Keratinocyte (primary cell): ENCODE data around the gene CCDC9B. TPM values are rescaled to one million over a fixed set of nuclear protein-coding genes. Genes with fewer than 3 reads are reported as not detected.

Source experiments
- DNase-seq: peaks from one replicate; pipeline ENCODE4 v3.0.0-alpha.2; 2011; ENCODE audit warnings: low read depth, missing footprints, low spot score
- FAIRE-seq: peaks from 2 replicates; lab custom pipeline; 2011; peaks lifted over from hg19 to GRCh38; lab: Jason Lieb, UNC
- H2AFZ ChIP-seq: 2 replicates; pipeline ENCODE4 v1.6.0; 2012; ENCODE audit warnings: low read length, control low read depth, inconsistent platforms; ENCODE audit not compliant: control insufficient read depth
- H3K27ac ChIP-seq: 2 replicates; pipeline ENCODE4 v1.5.1; 2011; ENCODE audit warnings: low read length; ENCODE audit not compliant: control insufficient read depth, insufficient read depth
- H3K27me3 ChIP-seq: 3 replicates; pipeline ENCODE4 v1.6.0; 2011; ENCODE audit warnings: low read length; ENCODE audit not compliant: control insufficient read depth, insufficient read depth; ENCODE audit errors: extremely low read depth
- H3K36me3 ChIP-seq, 2 experiments: 2 replicates in 1 of 2; 3 replicates in 1 of 2; pipeline ENCODE4 v1.5.1; 2011; ENCODE audit warnings: low read length in 2 of 2, mild to moderate bottlenecking in 1 of 2; ENCODE audit not compliant: control insufficient read depth in 2 of 2, insufficient read depth in 2 of 2; ENCODE audit errors: extremely low read depth in 1 of 2
- H3K4me1 ChIP-seq: 3 replicates; pipeline ENCODE4 v1.5.1; 2011; ENCODE audit warnings: low read length; ENCODE audit not compliant: control insufficient read depth, insufficient read depth; ENCODE audit errors: extremely low read depth
- H3K4me2 ChIP-seq: 3 replicates; pipeline ENCODE4 v1.6.0; 2011; ENCODE audit warnings: low read depth, low read length; ENCODE audit not compliant: control insufficient read depth, insufficient read depth; ENCODE audit errors: extremely low read depth
- H3K4me3 ChIP-seq, 3 experiments: fragments of 200-600 bp in 1 of 3; sonication (generic) in 1 of 3; 2 replicates in 2 of 3; 3 replicates in 1 of 3; pipeline ENCODE4 v1.5.1; 2011 to 2016; ENCODE audit warnings: low read length in 3 of 3, mild to moderate bottlenecking in 3 of 3, control low read depth in 2 of 3, inconsistent platforms in 1 of 3, low read depth in 1 of 3, mixed read lengths in 1 of 3, mixed run types in 1 of 3, moderate library complexity in 1 of 3; ENCODE audit not compliant: control insufficient read depth in 2 of 3, insufficient read depth in 2 of 3; ENCODE audit errors: extremely low read depth in 1 of 3
- H3K79me2 ChIP-seq: 2 replicates; pipeline ENCODE4 v1.6.0; 2012; ENCODE audit warnings: low read length; ENCODE audit not compliant: control insufficient read depth, insufficient read depth
- H3K9ac ChIP-seq: 3 replicates; pipeline ENCODE4 v1.6.0; 2011; ENCODE audit warnings: low read length; ENCODE audit not compliant: control insufficient read depth, insufficient read depth; ENCODE audit errors: extremely low read depth
- H3K9me1 ChIP-seq: 3 replicates; pipeline ENCODE4 v1.6.0; 2011; ENCODE audit warnings: low read length; ENCODE audit not compliant: control insufficient read depth, insufficient read depth; ENCODE audit errors: extremely low read depth
- H3K9me3 ChIP-seq: 2 replicates; pipeline ENCODE4 v1.5.1; 2012; ENCODE audit warnings: low read depth, low read length; ENCODE audit not compliant: control insufficient read depth
- H4K20me1 ChIP-seq: 3 replicates; pipeline ENCODE4 v1.6.0; 2011; ENCODE audit warnings: low read length; ENCODE audit not compliant: control insufficient read depth, insufficient read depth; ENCODE audit errors: extremely low read depth
- CTCF ChIP-seq, 3 experiments: IDR thresholded peaks in 1 of 3; conservative IDR thresholded peaks in 1 of 3; optimal IDR thresholded peaks in 1 of 3; 2 replicates in 2 of 3; 3 replicates in 1 of 3; pipeline versions ENCODE3 to v1.5.1; 2011; ENCODE audit warnings: low read length in 3 of 3, mild to moderate bottlenecking in 3 of 3, moderate library complexity in 2 of 3, control low read depth in 1 of 3, inconsistent platforms in 1 of 3; ENCODE audit not compliant: insufficient read depth in 2 of 3; ENCODE audit errors: extremely low read depth in 1 of 3
- EZH2 ChIP-seq: IDR thresholded peaks from one replicate; pipeline ENCODE4 v1.6.1; 2012; ENCODE audit warnings: inconsistent platforms, mild to moderate bottlenecking, low read length, moderate library complexity
- dilution Hi-C: fragments of 300-500 bp; cut with MboI; formaldehyde crosslinking; loops from one replicate; pipeline ENCODE4 v1.7.0; 2020; ENCODE audit warnings: low sequenced_read_pairs; ENCODE audit not compliant: extremely low pct_ligation_motif_present
- polyA plus RNA-seq, 5 experiments: library from polyadenylated mRNA; depleted of rRNA in 3 of 5; stranded (reverse) in 3 of 5; stranded (forward) in 1 of 5; unstranded in 1 of 5; fragments of >200 nt; gene quantifications; 1 replicate in 1 of 5; 2 replicates in 3 of 5; 3 replicates in 1 of 5; pipeline versions ENCODE4 v1.2.1 to v1.2.3, GENCODE V29; 2011 to 2012; ENCODE audit warnings: missing spikeins in 2 of 5, low read depth in 1 of 5, low replicate concordance in 1 of 5

CCDC9B gene
- polyA plus RNA-seq, 1 donor (not counting 4 experiments of a cell fraction or from before 2014, with no cell fraction given): 9.6 TPM

GRCh38 chr15:40320409-40320808, 20.3 kb downstream of the CCDC9B start:
- Histone ChIP-seq H3K9me3 (no peaks in the 10 kb centered on the region), H3K4me2 (no peak overlapping the region), H3K4me3 (no peak overlapping the region), H4K20me1 (no peaks in the 10 kb centered on the region), H3K27me3 (no peaks in the 10 kb centered on the region), H3K9me1 (no peaks in the 10 kb centered on the region), H3K4me1 (peaks cover 17% of the 10 kb centered on the region), H3K79me2 (peaks cover 11% of the 10 kb centered on the region), H2AFZ (no peak overlapping the region), H3K27ac (no peak overlapping the region), H3K36me3 (no peaks in the 10 kb centered on the region), H3K9ac (no peak overlapping the region)
- dilution Hi-C loops: no loop called here
- FAIRE-seq: no peak
- TF ChIP-seq CTCF (optimal IDR thresholded peaks at IDR 0.05 in 1 of 3, IDR thresholded peaks at IDR 0.05 in 1 of 3, conservative IDR thresholded peaks at IDR 0.05 in 1 of 3; ENCODE audit: extremely low read depth in 1 of 3, insufficient read depth in 2 of 3, low read length in 3 of 3) (no peak), EZH2 (no peak)
- DNase-seq: no peak

- no peak for FAIRE-seq
- peaks cover 25% of the 10 kb centered on the region for H3K4me1 ChIP-seq
- H3K4me2 ChIP-seq: no peak overlapping the region
- H3K27me3 ChIP-seq: no peaks in the 10 kb centered on the region
- no peaks in the 10 kb centered on the region for H3K36me3 ChIP-seq
- H3K27ac ChIP-seq: no peak overlapping the region
- no peaks in the 10 kb centered on the region for H3K9me3 ChIP-seq
- dilution Hi-C loops: no loop called here
- H2AFZ ChIP-seq: no peak overlapping the region
- H3K9ac ChIP-seq: no peak overlapping the region
- DNase-seq: no peak
- H4K20me1 ChIP-seq: no peaks in the 10 kb centered on the region
- H3K9me1 ChIP-seq: no peaks in the 10 kb centered on the region
- TF ChIP-seq EZH2: no peak
- no peak for TF ChIP-seq CTCF (optimal IDR thresholded peaks at IDR 0.05 in 1 of 3, IDR thresholded peaks at IDR 0.05 in 1 of 3, conservative IDR thresholded peaks at IDR 0.05 in 1 of 3; ENCODE audit: extremely low read depth in 1 of 3, insufficient read depth in 2 of 3, low read length in 3 of 3)
- H3K79me2 ChIP-seq: no peaks in the 10 kb centered on the region
- H3K4me3 ChIP-seq: no peak overlapping the region
These were observed 23.2 kb downstream of the CCDC9B start for GRCh38 chr15:40317580-40317979.
